RWPE1 (cell line): Measurements from ENCODE around the gene LYRM1.

ENCODE experiments used
- CTCF ChIA-PET: fragments of 350-600 bp; sonication (Branson Sonifier 250); formaldehyde crosslinking; extraction: SDS; loops from one replicate; lab custom pipeline; 2021; lab: Yijun Ruan, JAX
- POLR2A ChIA-PET: fragments of 400-600 bp; formaldehyde crosslinking; extraction: SDS; loops from one replicate; lab custom pipeline; 2020; ENCODE audit warnings: antibody characterized with exemption; ENCODE audit not compliant: low non-redundant PET; lab: Yijun Ruan, JAX
- DNase-seq: peaks from one replicate; pipeline ENCODE4 v3.0.0; 2012; ENCODE audit warnings: low spot score
- H3K27ac ChIP-seq: fragments of 450-650 bp; 2 replicates; pipeline ENCODE4 v1.5.1; 2017
- TF ChIP-seq, protein P1 (sequence below): fragments of 450-650 bp; conservative IDR thresholded peaks from 2 replicates; pipeline ENCODE4 v1.5.1; 2017; ENCODE audit warnings: low read depth, mild to moderate bottlenecking

LYRM1 gene

GRCh38 chr16:20903899-20904506, 3.4 kb downstream of the LYRM1 start:
- CTCF ChIA-PET = interaction anchor here (0.9 kb wide), 1 partner anchor 54 kb away, joined by 3 read pairs; no protein-coding TSS in a partner anchor
- POLR2A ChIA-PET = no interaction called here
- TF ChIP-seq, protein P1, sequence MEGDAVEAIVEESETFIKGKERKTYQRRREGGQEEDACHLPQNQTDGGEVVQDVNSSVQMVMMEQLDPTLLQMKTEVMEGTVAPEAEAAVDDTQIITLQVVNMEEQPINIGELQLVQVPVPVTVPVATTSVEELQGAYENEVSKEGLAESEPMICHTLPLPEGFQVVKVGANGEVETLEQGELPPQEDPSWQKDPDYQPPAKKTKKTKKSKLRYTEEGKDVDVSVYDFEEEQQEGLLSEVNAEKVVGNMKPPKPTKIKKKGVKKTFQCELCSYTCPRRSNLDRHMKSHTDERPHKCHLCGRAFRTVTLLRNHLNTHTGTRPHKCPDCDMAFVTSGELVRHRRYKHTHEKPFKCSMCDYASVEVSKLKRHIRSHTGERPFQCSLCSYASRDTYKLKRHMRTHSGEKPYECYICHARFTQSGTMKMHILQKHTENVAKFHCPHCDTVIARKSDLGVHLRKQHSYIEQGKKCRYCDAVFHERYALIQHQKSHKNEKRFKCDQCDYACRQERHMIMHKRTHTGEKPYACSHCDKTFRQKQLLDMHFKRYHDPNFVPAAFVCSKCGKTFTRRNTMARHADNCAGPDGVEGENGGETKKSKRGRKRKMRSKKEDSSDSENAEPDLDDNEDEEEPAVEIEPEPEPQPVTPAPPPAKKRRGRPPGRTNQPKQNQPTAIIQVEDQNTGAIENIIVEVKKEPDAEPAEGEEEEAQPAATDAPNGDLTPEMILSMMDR = no peak
- no peak for DNase-seq
- H3K27ac ChIP-seq = no peak overlapping the region

DNA sequence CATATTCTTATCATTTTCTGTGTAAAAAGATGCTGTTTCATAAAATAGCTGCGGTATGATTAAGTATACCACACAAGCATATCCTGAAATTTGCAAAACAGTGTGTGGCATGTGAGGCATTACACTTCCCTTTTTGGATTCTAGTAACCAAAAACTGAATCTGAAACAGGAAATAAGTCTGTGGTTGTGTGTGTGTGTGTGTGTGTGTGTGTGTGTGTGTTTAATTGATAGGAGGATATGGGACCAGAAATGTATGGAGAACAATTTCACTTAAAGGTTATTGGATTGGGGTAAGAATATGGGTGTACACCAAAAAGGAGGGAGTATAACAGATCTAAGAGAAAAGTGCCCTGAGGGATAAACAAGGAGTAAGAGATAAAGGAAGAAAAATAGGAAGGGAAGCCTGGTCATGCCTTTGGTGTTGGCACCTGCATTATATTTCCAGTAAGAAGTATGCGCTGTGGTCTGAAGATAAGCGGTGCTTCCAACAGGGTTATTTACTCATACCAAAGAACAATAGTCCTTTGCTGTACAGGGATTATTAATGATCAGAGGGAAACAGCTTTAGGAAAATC, 4.0 kb downstream of the LYRM1 start:
- TF ChIP-seq, protein P1 = no peak
- POLR2A ChIA-PET = no interaction called here
- H3K27ac ChIP-seq = no peak overlapping the region
- peak; percentile 30 for DNase-seq
- CTCF ChIA-PET = interaction anchor here (0.7 kb wide), 1 partner anchor 14 kb away, joined by 3 read pairs; no protein-coding TSS in a partner anchor

- DNase-seq = no peak
- ChIA-PET POLR2A (no interaction called here), CTCF (interaction anchor here (0.7 kb wide), 1 partner anchor 15 kb away, joined by 3 read pairs; no protein-coding TSS in a partner anchor)
- TF ChIP-seq, protein P1 = no peak
- peak overlapping the region; percentile 80; the same call in 1 of the 2 replicates for H3K27ac ChIP-seq
Observed at GRCh38 chr16:20905576-20905975, 5.0 kb downstream of the LYRM1 start.

- DNase-seq = peak; percentile 56
- POLR2A ChIA-PET = no interaction called here
- CTCF ChIA-PET = no interaction called here
- TF ChIP-seq, protein P1 = no peak
- H3K27ac ChIP-seq = peak overlapping the region; percentile 80
Observed at GRCh38 chr16:20906341-20907255, 6.0 kb downstream of the LYRM1 start.

DNA sequence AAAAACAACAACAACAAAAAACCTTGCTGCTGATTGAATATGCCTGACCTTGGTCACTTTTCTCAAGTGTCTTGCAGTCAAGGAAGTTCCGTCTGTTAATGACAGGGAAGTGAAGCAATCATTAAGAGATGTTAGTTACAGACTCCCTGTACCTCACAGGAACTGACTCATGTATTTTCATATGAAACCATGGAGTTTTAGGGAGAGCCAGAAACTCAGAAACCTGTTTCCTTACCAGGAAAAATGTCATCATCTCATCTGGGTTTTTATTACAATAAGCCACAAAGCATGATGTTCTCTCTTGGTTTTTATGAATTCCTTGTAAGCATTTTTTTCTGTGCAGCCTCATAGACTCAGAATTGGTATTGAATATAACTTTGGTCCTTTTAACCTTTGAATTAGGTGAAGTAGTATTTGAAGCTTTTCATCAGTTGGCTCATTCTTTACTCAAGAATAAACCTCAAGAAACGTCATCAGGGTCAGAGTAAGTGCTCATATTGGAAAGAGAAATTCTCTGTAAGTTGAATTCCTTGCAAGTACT, 10.3 kb downstream of the LYRM1 start:
- peak overlapping the region; percentile 83 for H3K27ac ChIP-seq
- ChIA-PET CTCF (no interaction called here), POLR2A (no interaction called here)
- TF ChIP-seq, protein P1 = no peak
- peak; percentile 70 for DNase-seq

- ChIA-PET CTCF (no interaction called here), POLR2A (no interaction called here)
- peak; percentile 14 for DNase-seq
- H3K27ac ChIP-seq = peak overlapping the region; percentile 88
- TF ChIP-seq, protein P1 = no peak
Observed at GRCh38 chr16:20911361-20911760, 10.8 kb downstream of the LYRM1 start.
